ENCODE data around the gene PSTK.

DNA sequence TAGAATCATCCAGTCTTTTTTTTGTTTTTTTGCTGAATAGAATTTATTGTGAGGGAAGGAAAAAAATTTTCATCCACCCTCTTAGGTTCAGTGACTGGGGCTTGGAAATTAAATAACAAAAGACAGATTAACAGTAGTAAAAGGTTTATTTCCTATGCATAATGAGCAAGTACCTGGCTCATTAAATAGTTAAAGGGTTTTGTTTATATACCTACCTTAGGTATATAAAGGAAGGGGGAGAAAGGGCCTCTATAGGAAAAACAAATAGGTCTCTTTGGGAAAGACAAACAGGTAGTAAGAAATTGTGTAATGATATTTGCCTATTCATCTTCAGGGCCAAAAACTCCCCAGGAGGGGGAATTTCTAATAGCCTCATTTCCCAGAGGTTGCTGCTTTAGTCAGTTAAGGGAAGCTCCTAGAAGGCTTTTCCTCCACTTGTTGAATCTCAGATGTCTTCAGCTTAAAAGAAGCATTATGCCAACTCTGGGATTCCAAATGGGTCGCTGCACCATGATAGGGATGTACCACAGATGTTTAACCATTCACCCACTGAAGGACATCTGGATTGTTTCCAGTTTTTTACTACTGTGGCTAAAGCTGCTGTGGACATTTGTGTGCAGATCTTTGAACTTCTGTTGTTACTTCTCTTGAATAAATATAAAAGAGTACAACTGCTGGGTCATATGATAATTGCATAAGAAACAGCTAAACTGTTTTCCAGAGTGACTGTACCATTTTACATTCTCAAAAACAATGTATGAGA lies 39.9 kb downstream of the PSTK start:
- TF ChIP-seq, protein P1, sequence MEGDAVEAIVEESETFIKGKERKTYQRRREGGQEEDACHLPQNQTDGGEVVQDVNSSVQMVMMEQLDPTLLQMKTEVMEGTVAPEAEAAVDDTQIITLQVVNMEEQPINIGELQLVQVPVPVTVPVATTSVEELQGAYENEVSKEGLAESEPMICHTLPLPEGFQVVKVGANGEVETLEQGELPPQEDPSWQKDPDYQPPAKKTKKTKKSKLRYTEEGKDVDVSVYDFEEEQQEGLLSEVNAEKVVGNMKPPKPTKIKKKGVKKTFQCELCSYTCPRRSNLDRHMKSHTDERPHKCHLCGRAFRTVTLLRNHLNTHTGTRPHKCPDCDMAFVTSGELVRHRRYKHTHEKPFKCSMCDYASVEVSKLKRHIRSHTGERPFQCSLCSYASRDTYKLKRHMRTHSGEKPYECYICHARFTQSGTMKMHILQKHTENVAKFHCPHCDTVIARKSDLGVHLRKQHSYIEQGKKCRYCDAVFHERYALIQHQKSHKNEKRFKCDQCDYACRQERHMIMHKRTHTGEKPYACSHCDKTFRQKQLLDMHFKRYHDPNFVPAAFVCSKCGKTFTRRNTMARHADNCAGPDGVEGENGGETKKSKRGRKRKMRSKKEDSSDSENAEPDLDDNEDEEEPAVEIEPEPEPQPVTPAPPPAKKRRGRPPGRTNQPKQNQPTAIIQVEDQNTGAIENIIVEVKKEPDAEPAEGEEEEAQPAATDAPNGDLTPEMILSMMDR (IDR thresholded peaks at IDR 0.05; ENCODE audit: borderline replicate concordance, extremely low read depth, low read length, poor library complexity, severe bottlenecking) = no peak
- TF ChIP-seq EZH2 (IDR thresholded peaks at IDR 0.05; ENCODE audit: borderline replicate concordance, low read depth, low read length, severe bottlenecking) = no peak
